GM19023 (cell line): ENCODE measurements around the gene SLC25A23.
"Not testable (repeated sequence)": the region's sequence is repeated elsewhere in the genome, so short reads cannot be mapped to it uniquely, and the experiment has no call there.

ENCODE experiments used
- ATAC-seq: cut with Tn5 transposase; IDR thresholded peaks from one replicate; pipeline ENCODE4 v1.9.1; 2021; ENCODE audit warnings: mild to moderate bottlenecking, moderate library complexity; ENCODE audit not compliant: unreplicated experiment

SLC25A23 gene

GRCh38 chr19:6457958-6458694 lies 1.5 kb downstream of the SLC25A23 start:
- no peak for ATAC-seq

GRCh38 chr19:6455924-6456323 lies 3.7 kb downstream of the SLC25A23 start:
- ATAC-seq: no peak

- ATAC-seq: no peak
Measured at GRCh38 chr19:6453951-6454565, 5.5 kb downstream of the SLC25A23 start.

- no peak for ATAC-seq
Measured at GRCh38 chr19:6452899-6453298, 6.7 kb downstream of the SLC25A23 start.

- ATAC-seq: no peak
Measured at GRCh38 chr19:6452223-6452614, 7.4 kb downstream of the SLC25A23 start.

GRCh38 chr19:6451583-6452222 lies 7.9 kb downstream of the SLC25A23 start:
- ATAC-seq: no peak

- no peak for ATAC-seq
Measured at GRCh38 chr19:6450166-6450565, 9.4 kb downstream of the SLC25A23 start.

GRCh38 chr19:6448045-6448444 lies 11.5 kb downstream of the SLC25A23 start:
- no peak for ATAC-seq

- no peak for ATAC-seq
Measured at GRCh38 chr19:6446452-6446851, 13.1 kb downstream of the SLC25A23 start.

- no peak for ATAC-seq
Measured at GRCh38 chr19:6443986-6444385, 15.6 kb downstream of the SLC25A23 start.

- ATAC-seq: no peak
Measured at GRCh38 chr19:6442087-6442688, 17.4 kb downstream of the SLC25A23 start.

- no peak for ATAC-seq
Measured at GRCh38 chr19:6440905-6441304, 18.7 kb downstream of the SLC25A23 start.

GRCh38 chr19:6439743-6440142 lies 19.8 kb downstream of the SLC25A23 start:
- ATAC-seq: no peak

GRCh38 chr19:6433663-6434062 lies 25.9 kb downstream of the SLC25A23 start, which contains the start of gene SLC25A41:
Gene SLC25A41, minus strand, starts transcription at chr19:6433763. Its CDS starts 70 bp downstream, at chr19:6433693.
- no peak for ATAC-seq

- ATAC-seq: no peak
Measured at GRCh38 chr19:6433165-6433564, 26.4 kb downstream of the SLC25A23 start.

- ATAC-seq: no peak
Measured at GRCh38 chr19:6431891-6432290, 27.7 kb downstream of the SLC25A23 start.

- no peak for ATAC-seq
Measured at GRCh38 chr19:6429419-6430221, 30.0 kb downstream of the SLC25A23 start.

- not testable (repeated sequence) for ATAC-seq
Measured at GRCh38 chr19:6428692-6429418, 30.7 kb downstream of the SLC25A23 start.

GRCh38 chr19:6427131-6427530 lies 32.5 kb downstream of the SLC25A23 start:
- ATAC-seq: no peak
